VCaP (cell line): ENCODE measurements around the gene SH3RF1.

ENCODE experiments used
- H3K27ac ChIP-seq: fragments of 450-650 bp; 2 replicates; pipeline ENCODE4 v1.5.1; 2017
- CTCF ChIP-seq: fragments of 450-650 bp; conservative IDR thresholded peaks from 2 replicates; pipeline ENCODE4 v1.5.1; 2017; ENCODE audit warnings: mild to moderate bottlenecking, moderate library complexity

The SH3RF1 gene

GRCh38 chr4:169239221-169239905 is 31.4 kb downstream of the SH3RF1 start:
- H3K27ac ChIP-seq, result peak overlapping the region; percentile 60
- TF ChIP-seq CTCF, result no peak

- H3K27ac ChIP-seq, result peak overlapping the region; percentile 60
- TF ChIP-seq CTCF, result no peak
Measured at GRCh38 chr4:169238445-169238844, 32.3 kb downstream of the SH3RF1 start.

- TF ChIP-seq CTCF, result no peak
- H3K27ac ChIP-seq, result peak overlapping the region; percentile 60
Measured at GRCh38 chr4:169236873-169237626, 33.7 kb downstream of the SH3RF1 start.

GRCh38 chr4:169236078-169236477 is 34.7 kb downstream of the SH3RF1 start:
- no peak for TF ChIP-seq CTCF

GRCh38 chr4:169234137-169234855 is 36.5 kb downstream of the SH3RF1 start:
- H3K27ac ChIP-seq, result peak overlapping the region; percentile 5; the same call in 1 of the 2 replicates
- TF ChIP-seq CTCF, result no peak

More at GRCh38 chr4:169236078-169236477, 34.7 kb downstream of the SH3RF1 start:
- H3K27ac ChIP-seq, result peak overlapping the region; percentile 60

- peak overlapping the region; percentile 5; the same call in 1 of the 2 replicates for H3K27ac ChIP-seq
- no peak for TF ChIP-seq CTCF
Measured at GRCh38 chr4:169233691-169234090, 37.1 kb downstream of the SH3RF1 start.
